Measurements from ENCODE around the gene C1GALT1. TPM values are rescaled to one million over a fixed set of nuclear protein-coding genes. Genes with fewer than 3 reads are reported as not detected.
"Not testable (repeated sequence)": the region's sequence is repeated elsewhere in the genome, so short reads cannot be mapped to it uniquely, and the experiment has no call there.

C1GALT1 gene
- total RNA-seq (2014; rRNA removed; shearing (Covaris generic)) = 29.1 and 32.2 TPM in 2 replicates
- polyA plus RNA-seq (2014; cell fraction: nucleus; rRNA removed) = 46.2 and 67.9 TPM in 2 replicates

- DNase-seq (ENCODE audit: extremely low read depth, low read depth) = peak; percentile 96
Measured at GRCh38 chr7:7182156-7183060, at the start of gene C1GALT1. TSS of gene C1GALT1 (plus strand) at chr7:7182544. CDS start at chr7:7234320, 51,776 bp downstream.

- no peak for DNase-seq (ENCODE audit: extremely low read depth, low read depth)
Measured at GRCh38 chr7:7134046-7134445, 48.3 kb upstream of the C1GALT1 start.

GRCh38 chr7:7135074-7135473 is 47.3 kb upstream of the C1GALT1 start:
- DNase-seq (ENCODE audit: extremely low read depth, low read depth) = no peak

GRCh38 chr7:7135924-7136323 is 46.4 kb upstream of the C1GALT1 start:
- DNase-seq (ENCODE audit: extremely low read depth, low read depth) = not testable (repeated sequence)

- no peak for DNase-seq (ENCODE audit: extremely low read depth, low read depth)
Measured at GRCh38 chr7:7136466-7137381, 45.6 kb upstream of the C1GALT1 start.

GRCh38 chr7:7138897-7139296 is 43.4 kb upstream of the C1GALT1 start:
- DNase-seq (ENCODE audit: extremely low read depth, low read depth) = no peak

GRCh38 chr7:7143404-7143803 is 38.9 kb upstream of the C1GALT1 start:
- DNase-seq (ENCODE audit: extremely low read depth, low read depth) = not testable (repeated sequence)

GRCh38 chr7:7145151-7145550 is 37.2 kb upstream of the C1GALT1 start:
- DNase-seq (ENCODE audit: extremely low read depth, low read depth) = not testable (repeated sequence)

- DNase-seq (ENCODE audit: extremely low read depth, low read depth) = no peak
Measured at GRCh38 chr7:7146837-7147236, 35.5 kb upstream of the C1GALT1 start.

GRCh38 chr7:7148798-7149481 is 33.4 kb upstream of the C1GALT1 start:
- DNase-seq (ENCODE audit: extremely low read depth, low read depth) = no peak

GRCh38 chr7:7151285-7151684 is 31.1 kb upstream of the C1GALT1 start:
- DNase-seq (ENCODE audit: extremely low read depth, low read depth) = no peak

GRCh38 chr7:7151865-7152264 is 30.5 kb upstream of the C1GALT1 start:
- DNase-seq (ENCODE audit: extremely low read depth, low read depth) = no peak

- no peak for DNase-seq (ENCODE audit: extremely low read depth, low read depth)
Measured at GRCh38 chr7:7152315-7152714, 30.0 kb upstream of the C1GALT1 start.

GRCh38 chr7:7154355-7154754 is 28.0 kb upstream of the C1GALT1 start:
- DNase-seq (ENCODE audit: extremely low read depth, low read depth) = not testable (repeated sequence)

- no peak for DNase-seq (ENCODE audit: extremely low read depth, low read depth)
Measured at GRCh38 chr7:7156663-7157062, 25.7 kb upstream of the C1GALT1 start.

GRCh38 chr7:7157177-7157886 is 25.0 kb upstream of the C1GALT1 start:
- DNase-seq (ENCODE audit: extremely low read depth, low read depth) = no peak

- DNase-seq (ENCODE audit: extremely low read depth, low read depth) = no peak
Measured at GRCh38 chr7:7157887-7158271, 24.5 kb upstream of the C1GALT1 start.

- no peak for DNase-seq (ENCODE audit: extremely low read depth, low read depth)
Measured at GRCh38 chr7:7159063-7159658, 23.2 kb upstream of the C1GALT1 start.

- no peak for DNase-seq (ENCODE audit: extremely low read depth, low read depth)
Measured at GRCh38 chr7:7164591-7164990, 17.8 kb upstream of the C1GALT1 start.

GRCh38 chr7:7165372-7165771 is 17.0 kb upstream of the C1GALT1 start:
- no peak for DNase-seq (ENCODE audit: extremely low read depth, low read depth)
